Measurements from ENCODE around the gene WASF2. TPM values are rescaled to one million over a fixed set of nuclear protein-coding genes. Genes with fewer than 3 reads are reported as not detected.

Gene WASF2
- total RNA-seq, 3 donors from 2014 or later: 82.2 to 98.7 (median 87.1) TPM

GRCh38 chr1:27372022-27372807 is 117.8 kb downstream of the WASF2 start:
- Mint-ChIP-seq H3K4me1 (ENCODE audit: low read depth) (peaks cover 10% of the 10 kb centered on the region), H3K4me3 (no peak overlapping the region), H3K9me3 (no peaks in the 10 kb centered on the region), H3K36me3 (ENCODE audit: insufficient read depth) (no peaks in the 10 kb centered on the region), H3K27me3 (ENCODE audit: low read depth) (no peaks in the 10 kb centered on the region)
- DNase-seq (no peak), ATAC-seq (no peak)

GRCh38 chr1:27368869-27369582 is 120.9 kb downstream of the WASF2 start:
- DNase-seq (no peak), ATAC-seq (no peak)
- H3K4me1 Mint-ChIP-seq (ENCODE audit: low read depth): peaks cover 24% of the 10 kb centered on the region
- no peaks in the 10 kb centered on the region for H3K36me3 Mint-ChIP-seq (ENCODE audit: insufficient read depth)
- H3K27me3 Mint-ChIP-seq (ENCODE audit: low read depth): no peaks in the 10 kb centered on the region
- H3K9me3 Mint-ChIP-seq: no peaks in the 10 kb centered on the region
- no peak overlapping the region for H3K4me3 Mint-ChIP-seq

- peak overlapping the region; percentile 68 for H3K4me3 Mint-ChIP-seq
- DNase-seq (no peak), ATAC-seq (no peak)
- H3K4me1 Mint-ChIP-seq (ENCODE audit: low read depth): peaks cover 24% of the 10 kb centered on the region
- H3K27me3 Mint-ChIP-seq (ENCODE audit: low read depth): no peaks in the 10 kb centered on the region
- H3K36me3 Mint-ChIP-seq (ENCODE audit: insufficient read depth): no peaks in the 10 kb centered on the region
- no peaks in the 10 kb centered on the region for H3K9me3 Mint-ChIP-seq
These were observed 122.8 kb downstream of the WASF2 start for GRCh38 chr1:27367160-27367650.

- DNase-seq (peak; percentile 25), ATAC-seq (peak; percentile 47 to 51)
- H3K4me1 Mint-ChIP-seq (ENCODE audit: low read depth): peaks cover 24% of the 10 kb centered on the region
- no peaks in the 10 kb centered on the region for H3K9me3 Mint-ChIP-seq
- peak within 1 kb of the TSS; percentile 85 for H3K4me3 Mint-ChIP-seq
- H3K36me3 Mint-ChIP-seq (ENCODE audit: insufficient read depth): no peaks in the 10 kb centered on the region
- H3K27me3 Mint-ChIP-seq (ENCODE audit: low read depth): no peaks in the 10 kb centered on the region
These were observed 123.4 kb downstream of the WASF2 start, which contains the start of gene MAP3K6 for GRCh38 chr1:27366411-27367159. Gene MAP3K6 (minus strand): TSS chr1:27366961. CDS start chr1:27366597, 364 bp downstream.

GRCh38 chr1:27366113-27366410 is 123.9 kb downstream of the WASF2 start:
- Mint-ChIP-seq H3K4me3 (peak overlapping the region; percentile 85), H3K9me3 (no peaks in the 10 kb centered on the region), H3K4me1 (ENCODE audit: low read depth) (peaks cover 24% of the 10 kb centered on the region), H3K27me3 (ENCODE audit: low read depth) (no peaks in the 10 kb centered on the region), H3K36me3 (ENCODE audit: insufficient read depth) (no peaks in the 10 kb centered on the region)
- peak; percentile 74 to 75 for ATAC-seq
- DNase-seq: peak; percentile 63

DNA sequence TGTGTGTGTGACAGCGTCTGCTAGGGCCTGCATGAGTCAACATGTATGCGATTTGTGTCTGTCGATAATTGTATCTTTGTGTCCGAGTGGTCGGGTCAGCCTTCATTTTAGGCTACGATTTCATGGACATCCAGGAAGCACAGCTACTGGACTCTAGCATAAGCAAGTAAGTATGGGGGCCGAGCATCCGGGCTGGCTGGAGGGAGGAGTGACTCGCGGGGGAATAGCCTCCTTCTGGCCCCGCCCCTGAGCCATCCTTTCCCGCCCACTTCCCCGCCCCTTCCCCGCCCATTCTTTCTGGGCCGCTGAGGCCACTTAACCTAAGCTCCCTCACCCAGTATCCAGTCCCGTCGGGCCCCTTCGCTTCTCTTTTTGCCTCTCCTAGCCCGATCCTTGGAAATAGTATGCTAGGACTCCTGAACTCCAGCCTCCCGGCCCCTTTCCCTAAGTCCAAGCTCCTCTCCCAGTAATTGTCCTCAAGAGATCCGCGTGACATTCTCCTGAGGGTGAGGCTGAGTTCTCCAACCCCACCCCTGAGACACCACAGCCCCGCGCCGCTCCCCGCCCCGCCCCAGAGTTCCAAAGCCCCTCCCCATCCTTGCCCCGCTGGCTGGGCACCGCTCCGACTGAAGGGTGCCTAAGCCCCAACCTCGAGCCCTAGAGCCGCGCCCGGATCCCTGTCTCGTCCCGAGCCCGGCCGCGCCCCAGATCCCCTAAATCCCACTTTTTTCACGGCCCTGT is 124.4 kb downstream of the WASF2 start:
- Mint-ChIP-seq H3K36me3 (ENCODE audit: insufficient read depth) (no peaks in the 10 kb centered on the region), H3K27me3 (ENCODE audit: low read depth) (no peaks in the 10 kb centered on the region), H3K4me1 (ENCODE audit: low read depth) (peaks cover 24% of the 10 kb centered on the region), H3K9me3 (no peaks in the 10 kb centered on the region), H3K4me3 (peak overlapping the region; percentile 85)
- ATAC-seq (peak; percentile 70 to 75), DNase-seq (peak; percentile 71)

GRCh38 chr1:27364696-27365371 is 125.1 kb downstream of the WASF2 start:
- H3K4me1 Mint-ChIP-seq (ENCODE audit: low read depth): peaks cover 28% of the 10 kb centered on the region

DNA sequence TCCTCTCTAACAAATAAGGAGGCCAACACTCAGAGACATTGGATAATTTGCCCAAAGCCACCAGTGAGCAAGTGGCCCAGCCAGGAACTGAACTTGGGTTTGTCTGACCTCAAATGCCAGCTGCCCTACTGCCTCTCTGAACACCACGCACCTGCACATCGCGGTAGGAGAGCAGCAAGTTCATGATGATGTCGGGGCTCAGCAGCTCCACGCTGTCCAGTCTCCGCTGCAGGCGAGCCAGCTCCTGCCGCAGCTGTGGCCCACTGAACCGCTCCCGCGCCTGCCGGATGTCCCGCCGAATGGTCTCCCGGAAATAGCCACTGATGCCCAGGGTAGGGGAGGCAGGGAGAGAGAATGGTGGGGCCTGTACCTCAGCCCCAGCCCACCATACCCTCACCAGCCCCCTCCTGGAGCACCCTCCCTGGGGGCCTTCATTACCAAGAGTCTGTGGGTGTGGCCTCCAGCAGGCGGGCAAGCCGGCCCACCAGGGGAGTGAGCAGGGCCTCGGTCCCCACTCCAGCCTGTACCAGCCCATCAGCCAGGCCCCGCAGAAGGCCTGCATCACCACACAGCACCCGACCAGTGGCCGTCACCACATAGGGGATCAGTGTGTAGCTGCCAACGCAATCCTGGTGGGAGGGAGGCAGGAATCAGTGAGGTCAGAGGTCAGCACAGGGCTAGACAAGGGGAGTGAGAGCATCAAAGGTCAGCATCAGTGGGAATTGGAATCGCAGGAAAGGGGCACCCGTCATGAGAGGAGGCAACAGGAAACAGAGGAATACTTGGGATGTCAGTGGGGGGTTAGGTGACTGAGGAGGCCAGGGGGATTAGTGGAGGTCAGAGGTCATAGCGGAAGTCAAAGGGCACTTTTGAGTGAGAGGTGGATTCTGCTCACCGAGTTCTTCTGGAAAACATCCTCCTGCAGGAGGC is 125.9 kb downstream of the WASF2 start:
- no peak for ATAC-seq
- peaks cover 31% of the 10 kb centered on the region for H3K4me1 Mint-ChIP-seq (ENCODE audit: low read depth)
- H3K9me3 Mint-ChIP-seq: no peaks in the 10 kb centered on the region
- no peaks in the 10 kb centered on the region for H3K27me3 Mint-ChIP-seq (ENCODE audit: low read depth)
- no peak overlapping the region for H3K4me3 Mint-ChIP-seq
- no peaks in the 10 kb centered on the region for H3K36me3 Mint-ChIP-seq (ENCODE audit: insufficient read depth)
- no peak for DNase-seq

More at GRCh38 chr1:27364696-27365371, 125.1 kb downstream of the WASF2 start:
- peak overlapping the region; percentile 85 for H3K4me3 Mint-ChIP-seq
- H3K27me3 Mint-ChIP-seq (ENCODE audit: low read depth): no peaks in the 10 kb centered on the region
- ATAC-seq: peak in 1 of 2 donors; percentile 33
- no peak for DNase-seq
- no peaks in the 10 kb centered on the region for H3K36me3 Mint-ChIP-seq (ENCODE audit: insufficient read depth)
- no peaks in the 10 kb centered on the region for H3K9me3 Mint-ChIP-seq

DNA sequence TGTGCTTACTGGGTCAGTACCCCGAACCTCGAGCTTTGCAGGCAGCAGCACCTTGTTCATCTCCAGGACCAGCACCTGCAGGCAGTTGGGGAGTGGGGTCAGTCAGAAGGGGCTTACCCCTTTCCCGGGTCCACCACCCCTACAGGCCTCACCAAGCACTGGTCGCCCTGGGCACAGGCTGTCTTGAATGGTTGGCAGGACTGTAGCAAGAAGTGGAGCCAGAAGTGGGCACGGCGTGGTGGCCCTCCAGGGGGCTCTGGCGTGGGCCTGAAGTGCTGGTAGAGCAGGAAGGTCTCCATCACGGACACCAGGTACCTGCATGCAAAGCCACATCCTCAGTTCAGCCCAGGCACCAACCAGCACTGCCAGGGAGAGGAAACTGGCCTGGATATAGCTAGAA is 128.4 kb downstream of the WASF2 start:
- Mint-ChIP-seq H3K27me3 (ENCODE audit: low read depth) (peaks cover 2% of the 10 kb centered on the region), H3K36me3 (ENCODE audit: insufficient read depth) (no peaks in the 10 kb centered on the region), H3K9me3 (no peaks in the 10 kb centered on the region), H3K4me1 (ENCODE audit: low read depth) (peaks cover 41% of the 10 kb centered on the region), H3K4me3 (no peak overlapping the region)
- ATAC-seq (no peak), DNase-seq (no peak)

GRCh38 chr1:27361044-27361402 is 128.9 kb downstream of the WASF2 start:
- DNase-seq (no peak), ATAC-seq (no peak)
- H3K9me3 Mint-ChIP-seq: no peaks in the 10 kb centered on the region
- H3K27me3 Mint-ChIP-seq (ENCODE audit: low read depth): peaks cover 2% of the 10 kb centered on the region
- H3K36me3 Mint-ChIP-seq (ENCODE audit: insufficient read depth): no peaks in the 10 kb centered on the region
- H3K4me1 Mint-ChIP-seq (ENCODE audit: low read depth): peaks cover 47% of the 10 kb centered on the region
- peak overlapping the region; percentile 77 for H3K4me3 Mint-ChIP-seq

DNA sequence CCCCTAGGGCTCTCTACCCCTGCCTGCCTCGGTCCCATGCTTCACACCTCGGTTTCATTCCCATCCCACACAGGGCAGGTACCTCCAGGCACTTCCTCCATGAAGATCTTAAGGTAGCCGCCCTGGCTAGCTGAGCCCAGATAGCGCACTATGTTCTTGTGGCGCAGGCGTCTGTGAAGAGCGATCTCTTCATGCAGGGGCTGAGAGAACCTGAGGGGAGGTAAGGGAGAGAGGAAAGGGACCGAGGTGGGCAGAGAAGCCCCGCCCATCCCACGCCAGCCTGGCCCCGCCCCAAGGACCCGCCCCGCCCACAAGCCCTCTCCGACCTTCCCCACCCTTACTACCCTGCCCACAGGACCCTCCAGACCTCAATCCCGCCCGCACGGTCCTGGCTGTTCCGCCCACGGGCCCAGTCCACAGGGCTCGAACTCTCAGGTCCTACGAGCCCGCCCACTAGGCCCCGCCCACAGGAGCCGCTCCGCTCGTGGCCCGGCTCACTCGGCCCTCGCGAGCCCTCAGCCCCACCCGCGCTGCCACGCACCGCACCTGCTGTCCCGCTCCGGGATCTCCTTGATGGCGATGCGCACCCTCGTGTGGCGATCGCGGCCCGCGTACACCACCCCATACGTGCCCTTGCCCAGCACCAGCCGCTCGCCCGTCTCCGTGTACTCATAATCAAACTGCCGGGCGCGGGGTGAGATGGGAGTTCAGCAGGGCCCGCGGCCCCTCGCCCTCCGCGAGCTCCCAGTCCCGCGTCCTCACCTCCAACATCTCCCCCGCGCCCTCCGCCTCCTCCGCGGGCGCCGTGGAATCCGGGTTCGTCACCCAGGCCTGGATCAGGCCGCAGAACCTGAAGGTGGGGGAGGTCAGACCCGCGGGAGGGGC is 129.6 kb downstream of the WASF2 start:
- ATAC-seq (peak in 1 of 2 donors; percentile 8), DNase-seq (peak; percentile 32)
- Mint-ChIP-seq H3K9me3 (no peaks in the 10 kb centered on the region), H3K36me3 (ENCODE audit: insufficient read depth) (no peaks in the 10 kb centered on the region), H3K4me3 (peak overlapping the region; percentile 77), H3K27me3 (ENCODE audit: low read depth) (peaks cover 2% of the 10 kb centered on the region), H3K4me1 (ENCODE audit: low read depth) (peaks cover 50% of the 10 kb centered on the region)

- peaks cover 2% of the 10 kb centered on the region for H3K27me3 Mint-ChIP-seq (ENCODE audit: low read depth)
- no peaks in the 10 kb centered on the region for H3K9me3 Mint-ChIP-seq
- no peaks in the 10 kb centered on the region for H3K36me3 Mint-ChIP-seq (ENCODE audit: insufficient read depth)
- ATAC-seq: peak in 1 of 2 donors; percentile 10
- H3K4me3 Mint-ChIP-seq: peak overlapping the region; percentile 77
- DNase-seq: no peak
- peaks cover 46% of the 10 kb centered on the region for H3K4me1 Mint-ChIP-seq (ENCODE audit: low read depth)
These were observed 130.2 kb downstream of the WASF2 start for GRCh38 chr1:27359822-27360158.
